Retinal pigment epithelial cell (primary cell): ENCODE data around the gene JPT1.
"Not testable (repeated sequence)": the region's sequence is repeated elsewhere in the genome, so short reads cannot be mapped to it uniquely, and the experiment has no call there.

Experiments used
- DNase-seq: peaks from one replicate; pipeline ENCODE4 v3.0.0-alpha.2; 2010; ENCODE audit warnings: low read depth
- H3K4me3 ChIP-seq: 2 replicates; pipeline ENCODE4 v1.5.1; 2011; ENCODE audit warnings: mild to moderate bottlenecking, low read length, control low read depth, moderate library complexity
- CTCF ChIP-seq: conservative IDR thresholded peaks from 2 replicates; pipeline ENCODE4 v1.5.1; 2011; ENCODE audit warnings: low read depth, low read length, control low read depth, inconsistent platforms

The JPT1 gene

GRCh38 chr17:75146592-75146991 is 7.7 kb downstream of the JPT1 start:
- no peak for TF ChIP-seq CTCF
- DNase-seq = no peak
- no peak overlapping the region for H3K4me3 ChIP-seq

GRCh38 chr17:75144816-75145512 is 9.3 kb downstream of the JPT1 start:
- no peak overlapping the region for H3K4me3 ChIP-seq
- no peak for DNase-seq
- no peak for TF ChIP-seq CTCF

- no peak overlapping the region for H3K4me3 ChIP-seq
- no peak for DNase-seq
- no peak for TF ChIP-seq CTCF
These were observed 11.9 kb downstream of the JPT1 start for GRCh38 chr17:75142236-75142971.

- TF ChIP-seq CTCF = no peak
These were observed 15.8 kb downstream of the JPT1 start for GRCh38 chr17:75138519-75138918.

GRCh38 chr17:75137762-75138161 is 16.6 kb downstream of the JPT1 start:
- not testable (repeated sequence) for DNase-seq

More at GRCh38 chr17:75138519-75138918, 15.8 kb downstream of the JPT1 start:
- no peak for DNase-seq
- no peak overlapping the region for H3K4me3 ChIP-seq

GRCh38 chr17:75135946-75136345 is 18.4 kb downstream of the JPT1 start:
- DNase-seq = no peak
- H3K4me3 ChIP-seq = no peak overlapping the region
- no peak for TF ChIP-seq CTCF

More at GRCh38 chr17:75137762-75138161, 16.6 kb downstream of the JPT1 start:
- H3K4me3 ChIP-seq = not testable (repeated sequence)

GRCh38 chr17:75135452-75135851 is 18.9 kb downstream of the JPT1 start:
- H3K4me3 ChIP-seq = no peak overlapping the region
- DNase-seq = no peak
- no peak for TF ChIP-seq CTCF

- not testable (repeated sequence) for DNase-seq, H3K4me3 ChIP-seq
These were observed 20.5 kb downstream of the JPT1 start for GRCh38 chr17:75133607-75134347.
